HCEC 1CT (cell line): Measurements from ENCODE around the gene FAM193B.
"Not testable (repeated sequence)": the region's sequence is repeated elsewhere in the genome, so short reads cannot be mapped to it uniquely, and the experiment has no call there.

Experiments
- DNase-seq: peaks from one replicate; pipeline ENCODE4 v3.0.0-alpha.2; 2017

Gene FAM193B

GRCh38 chr5:177536386-177536785 is 18.0 kb downstream of the FAM193B start:
- DNase-seq = no peak

- DNase-seq = no peak
These were observed 19.2 kb downstream of the FAM193B start for GRCh38 chr5:177535125-177535524.

DNA sequence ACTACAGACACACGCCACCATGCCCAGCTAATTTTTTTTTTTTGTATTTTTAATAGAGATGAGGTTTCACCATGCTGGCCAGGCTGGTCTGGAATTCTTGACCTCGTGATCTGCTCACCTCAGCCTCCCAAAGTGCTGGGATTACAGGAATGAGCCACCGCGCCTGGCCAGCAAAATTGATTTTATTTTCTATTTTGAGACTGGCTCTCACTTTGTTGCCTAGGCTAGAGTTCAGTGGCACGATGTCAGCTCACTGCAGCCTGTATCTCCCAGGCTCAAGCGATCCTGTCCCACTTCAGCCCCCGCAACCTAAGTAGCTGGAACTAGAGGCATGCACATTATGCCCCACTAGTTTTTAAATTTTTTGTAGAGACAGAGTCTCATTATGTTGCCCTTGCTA is 19.9 kb downstream of the FAM193B start:
- not testable (repeated sequence) for DNase-seq

GRCh38 chr5:177531209-177531940 is 23.0 kb downstream of the FAM193B start:
- DNase-seq = no peak

DNA sequence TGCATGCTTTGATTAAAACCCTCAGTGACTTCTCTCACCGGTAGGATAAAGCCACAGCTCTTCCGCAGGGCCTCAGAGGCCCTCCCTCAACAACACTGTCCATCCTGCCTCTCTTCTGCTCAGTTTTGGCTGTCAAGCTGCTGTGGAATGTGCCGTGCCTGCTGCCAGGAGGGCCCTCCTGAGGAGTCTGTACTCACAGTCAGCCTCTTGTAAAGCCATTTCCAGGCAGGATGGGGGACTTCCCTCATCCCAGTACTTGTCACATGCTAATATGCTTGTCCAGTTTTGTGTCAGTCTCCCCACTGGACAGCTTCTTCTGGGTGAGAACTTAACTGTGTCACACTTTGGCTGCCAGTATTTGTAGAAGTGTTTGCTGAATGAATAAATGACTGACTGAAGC is 23.7 kb downstream of the FAM193B start:
- DNase-seq = no peak

DNA sequence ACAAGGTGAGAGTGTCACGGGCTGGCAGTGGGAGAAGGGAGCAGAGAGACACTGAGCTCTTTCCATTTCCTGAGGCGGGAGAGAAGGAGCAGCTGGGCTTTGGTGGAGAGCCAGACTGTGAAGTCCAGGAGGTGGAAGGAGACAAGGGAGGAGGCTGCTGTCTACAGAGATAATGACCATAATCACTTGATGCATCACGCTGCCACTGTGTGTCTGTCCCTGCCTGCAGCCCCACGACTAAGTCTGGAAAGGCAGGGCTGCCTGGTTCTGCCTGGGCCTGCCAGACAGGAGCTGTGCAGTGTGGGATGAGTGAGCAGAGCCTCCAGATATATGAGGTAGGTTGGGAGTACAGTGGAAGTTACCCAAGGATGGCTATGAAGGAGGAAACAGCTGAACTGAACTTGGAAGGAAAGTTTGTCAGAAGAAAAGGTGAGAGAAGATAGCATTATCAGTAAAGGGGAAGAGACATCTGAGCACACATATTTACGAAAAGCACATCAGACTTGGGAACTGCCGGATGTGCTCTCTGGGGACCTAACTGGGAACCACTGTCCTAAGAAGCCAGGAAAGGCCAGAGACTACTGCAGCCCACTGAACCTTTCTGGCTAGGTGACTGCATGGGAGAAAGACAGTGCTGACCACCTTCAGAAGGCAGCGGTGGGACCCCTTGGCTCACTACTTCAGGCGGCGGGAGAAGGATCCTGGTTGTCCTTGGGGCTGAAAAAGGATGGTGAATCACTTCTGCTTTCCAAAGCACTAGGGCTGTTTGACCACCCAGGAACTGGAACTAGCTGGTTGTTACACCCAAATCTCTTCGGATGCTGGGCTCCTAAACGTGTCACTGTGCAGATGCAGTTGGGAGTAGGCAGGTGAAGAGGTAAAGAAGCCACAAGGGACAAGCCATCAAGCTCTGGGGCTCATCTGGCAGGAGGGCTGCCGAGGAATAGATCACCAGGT is 24.8 kb downstream of the FAM193B start:
- DNase-seq = no peak

DNA sequence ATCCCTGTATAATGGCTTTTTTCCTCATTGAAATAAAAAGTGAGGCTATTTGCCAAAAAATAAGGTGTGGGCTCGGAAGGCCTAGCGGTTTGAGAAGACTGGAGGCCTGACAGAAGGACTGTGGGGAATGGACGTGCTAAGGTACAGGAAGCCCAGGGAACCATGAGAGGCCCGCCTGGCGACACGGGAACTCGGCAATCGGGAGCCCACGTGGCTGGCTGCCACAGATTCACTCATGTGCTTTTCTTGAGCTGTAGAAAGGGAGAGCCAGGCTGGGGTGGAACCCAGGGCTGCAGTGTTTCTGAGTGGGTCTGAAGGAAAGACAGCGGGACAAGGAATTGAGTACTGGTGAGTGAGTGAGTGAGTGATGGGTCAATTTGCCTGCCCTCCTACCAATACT is 25.7 kb downstream of the FAM193B start:
- DNase-seq = no peak

DNA sequence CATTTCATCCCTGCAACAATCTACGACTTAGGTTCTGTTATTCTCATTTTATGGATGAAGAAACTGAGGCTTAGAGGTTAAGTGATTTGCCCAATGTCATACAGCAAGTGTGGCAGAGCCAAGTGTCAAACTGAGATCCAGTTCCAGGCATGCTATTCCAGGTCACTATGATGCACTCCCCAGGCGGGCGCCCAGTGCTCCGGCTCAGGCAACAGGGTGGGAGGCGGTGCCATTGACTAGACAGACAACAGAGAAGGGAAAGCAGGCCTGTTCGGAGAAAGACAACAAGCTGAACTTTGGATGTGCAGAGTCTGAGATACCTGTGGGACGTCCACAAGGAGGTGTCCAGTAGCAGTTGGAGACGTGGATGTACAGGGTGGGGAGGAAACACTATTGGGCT is 26.8 kb downstream of the FAM193B start:
- no peak for DNase-seq

GRCh38 chr5:177526791-177527190 is 27.6 kb downstream of the FAM193B start:
- DNase-seq = no peak

- DNase-seq = no peak
These were observed 28.2 kb downstream of the FAM193B start for GRCh38 chr5:177526191-177526590.

DNA sequence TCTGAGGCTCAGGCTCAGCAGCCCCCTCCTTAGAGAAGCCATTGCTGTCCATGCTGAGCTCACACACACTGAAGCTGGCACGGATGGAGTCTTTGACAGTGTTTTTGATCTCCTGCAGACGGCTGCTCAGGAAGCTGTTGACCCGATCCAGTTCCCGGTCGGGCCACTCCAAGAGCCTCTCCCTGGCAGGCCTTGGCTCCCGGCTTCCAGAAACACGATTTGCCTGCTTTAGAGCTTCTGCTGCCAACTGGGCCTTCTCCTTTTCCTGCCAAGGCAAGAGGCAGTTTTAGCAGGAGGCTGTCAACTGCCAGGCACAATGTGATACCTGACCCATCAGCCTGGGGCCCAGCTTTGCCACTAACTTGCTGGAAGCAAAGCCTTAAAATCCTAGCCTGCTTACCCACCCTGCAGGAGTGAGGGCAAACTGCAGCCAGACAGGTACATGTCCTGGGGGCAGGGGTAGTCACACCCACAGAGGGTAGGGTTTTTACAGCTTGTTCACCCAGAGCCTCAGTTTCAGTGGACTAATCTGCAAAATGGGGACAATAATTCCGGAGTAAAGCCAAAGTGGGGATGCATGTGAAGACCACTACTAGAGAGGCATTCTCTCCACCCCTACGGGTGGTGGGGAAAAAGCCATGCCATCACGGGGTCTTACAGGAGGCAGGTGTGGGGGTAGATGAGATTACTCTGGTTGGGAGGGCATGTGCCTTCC is 29.3 kb downstream of the FAM193B start:
- DNase-seq = no peak

DNA sequence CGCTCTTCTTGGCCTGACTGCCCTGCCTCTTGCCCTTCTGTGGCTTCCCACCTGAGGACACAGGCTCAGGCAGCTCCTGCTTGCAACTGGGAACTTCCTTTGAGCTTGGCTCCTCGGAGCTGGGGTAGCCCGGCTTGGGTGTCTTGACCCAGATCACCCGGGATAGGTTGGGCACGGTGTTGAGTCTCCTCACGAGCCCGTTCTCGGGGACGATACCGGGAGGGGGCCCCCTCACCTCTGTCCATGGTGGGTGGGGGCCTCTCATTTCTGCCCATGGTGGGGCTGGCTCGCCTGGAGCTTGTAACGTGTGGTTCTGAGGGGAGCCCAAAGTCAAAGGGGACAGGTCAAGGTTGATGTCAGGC is 29.8 kb downstream of the FAM193B start:
- no peak for DNase-seq

DNA sequence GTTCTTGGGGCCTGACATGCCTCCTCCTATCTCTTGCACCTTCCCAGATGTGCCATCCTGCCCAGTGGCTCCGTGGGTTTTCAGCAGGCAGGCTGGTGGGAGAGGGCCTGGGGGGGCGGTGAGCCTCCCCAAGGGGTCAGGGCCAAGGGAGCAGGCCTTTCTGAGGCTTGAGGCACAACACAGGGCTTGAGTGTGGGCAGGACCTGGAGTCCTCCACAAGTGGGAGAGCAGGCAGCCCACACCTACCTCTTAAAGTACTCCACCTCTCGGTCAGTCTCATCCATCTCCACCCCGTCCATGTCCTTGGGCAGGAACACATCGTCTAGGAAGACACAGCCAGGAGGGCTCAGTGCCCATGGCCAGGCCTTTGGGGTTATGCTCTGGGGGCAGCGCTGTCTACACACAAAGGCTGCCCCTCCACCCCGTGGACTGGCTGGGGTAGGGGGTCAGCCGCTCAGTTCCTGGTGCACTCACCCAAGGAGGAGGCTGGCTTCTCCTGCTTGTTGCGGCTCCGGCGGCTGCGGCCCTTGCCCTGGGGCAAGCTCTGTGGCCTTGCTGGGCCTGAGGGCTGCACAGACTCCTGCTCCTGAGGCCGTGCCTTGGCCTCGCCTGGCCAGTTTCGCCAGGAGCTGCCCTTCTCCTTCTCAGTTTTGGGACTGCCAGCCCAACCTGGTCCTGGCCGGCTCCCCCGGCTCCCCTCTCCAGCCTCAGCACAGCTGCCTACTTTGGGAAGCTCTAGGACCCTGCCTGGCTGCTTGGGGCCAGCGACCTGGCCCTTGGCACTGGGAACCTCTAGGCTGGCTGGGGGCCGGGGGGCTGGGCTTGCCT is 30.4 kb downstream of the FAM193B start:
- no peak for DNase-seq

DNA sequence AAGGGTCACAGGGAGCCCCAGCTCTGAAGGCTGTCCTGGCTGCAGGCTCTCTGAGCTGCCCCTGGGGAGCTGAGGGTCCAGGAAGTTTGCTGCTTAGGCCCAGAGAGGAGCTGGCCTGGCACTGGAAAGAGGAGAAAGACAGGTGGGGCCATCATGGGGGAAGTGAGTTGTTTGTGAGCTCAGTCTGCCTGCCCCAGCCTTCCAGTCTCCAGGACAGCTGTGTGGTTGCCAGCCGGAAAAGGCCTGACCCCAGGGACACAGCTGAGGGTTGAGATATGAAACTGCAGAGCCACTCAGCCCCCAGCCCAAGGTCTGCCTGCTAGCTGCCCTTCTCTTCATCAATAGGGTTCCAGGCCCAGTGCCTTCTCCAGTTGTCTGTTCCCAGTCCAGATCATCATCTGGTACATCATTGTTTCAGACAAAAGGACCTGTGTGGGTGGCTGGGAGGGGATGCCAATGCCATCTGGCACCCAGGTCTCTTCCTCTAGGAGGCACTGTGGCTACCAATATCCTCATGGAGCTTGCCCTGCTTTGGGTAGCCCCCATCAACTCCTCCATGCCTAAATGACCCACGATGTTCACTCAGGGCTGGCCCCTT is 33.3 kb downstream of the FAM193B start:
- no peak for DNase-seq

- DNase-seq = no peak
These were observed 34.1 kb downstream of the FAM193B start for GRCh38 chr5:177520271-177520670.

DNA sequence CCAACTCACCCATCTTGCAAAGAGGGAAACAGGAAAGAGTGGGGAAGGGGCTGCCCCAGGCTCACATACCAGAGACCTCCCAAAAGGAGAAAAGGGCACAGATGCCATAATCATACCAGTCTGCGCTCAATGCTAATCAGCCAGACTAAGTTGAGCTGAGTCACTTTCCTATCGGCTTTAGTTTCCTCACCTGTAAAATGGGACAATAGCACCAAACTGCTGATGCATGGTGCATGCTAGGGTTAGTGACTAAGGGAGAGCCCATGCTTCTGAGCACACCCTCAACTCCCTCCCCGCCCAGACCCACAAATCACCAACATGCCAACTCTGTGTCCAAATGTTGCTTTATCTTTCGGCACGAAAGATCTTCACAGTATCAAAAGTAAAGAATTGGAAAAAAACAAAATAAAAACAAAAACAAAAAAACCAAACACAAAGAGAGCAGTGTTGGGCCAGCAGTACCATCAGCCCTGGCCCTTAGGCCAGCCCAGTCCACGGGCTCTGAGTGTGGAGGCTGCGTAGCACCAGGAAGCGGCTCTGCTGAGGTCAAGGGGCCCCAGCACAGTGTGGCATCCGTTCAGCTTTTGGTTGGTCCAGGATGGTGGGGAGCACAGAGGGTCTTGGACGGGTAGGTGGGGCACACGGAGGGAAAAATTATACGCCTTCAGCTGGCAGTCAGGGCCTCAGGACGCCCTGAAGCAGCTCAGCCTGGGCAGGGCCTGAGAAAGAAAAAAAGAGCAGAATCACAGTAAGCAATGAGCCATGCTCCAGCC is 34.7 kb downstream of the FAM193B start:
- DNase-seq = no peak

- peak; percentile 99 for DNase-seq
These were observed 37.5 kb downstream of the FAM193B start, which contains the start of gene DDX41 for GRCh38 chr5:177516601-177517568. Gene DDX41, minus strand, starts transcription at chr5:177516961. Its CDS starts 16 bp downstream, at chr5:177516945.

- DNase-seq = no peak
These were observed 38.8 kb downstream of the FAM193B start for GRCh38 chr5:177515580-177515979.

GRCh38 chr5:177514541-177514940 is 39.8 kb downstream of the FAM193B start:
- DNase-seq = no peak

DNA sequence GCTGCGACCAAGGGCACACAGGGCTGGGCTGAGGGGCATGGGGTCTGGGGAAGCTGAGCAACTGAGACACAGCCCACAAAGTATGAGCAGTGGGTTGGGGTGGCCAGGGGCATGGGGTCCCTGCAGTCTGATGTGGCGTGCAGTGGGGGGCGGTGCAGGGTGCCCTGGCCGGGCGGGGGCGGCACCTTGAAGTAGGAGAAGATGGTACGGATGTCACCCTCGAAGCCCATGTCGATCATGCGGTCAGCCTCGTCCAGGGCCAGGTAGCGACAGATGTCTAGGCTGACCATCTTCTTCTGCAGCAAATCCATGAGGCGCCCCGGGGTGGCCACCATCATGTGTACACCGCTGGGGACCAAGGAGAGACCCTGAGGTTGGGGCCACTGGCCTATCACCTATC is 40.9 kb downstream of the FAM193B start:
- DNase-seq = no peak
